GM21717 (cell line): ENCODE data around the gene ALDH8A1.

ENCODE experiments used
- ATAC-seq: cut with Tn5 transposase; IDR thresholded peaks from one replicate; pipeline ENCODE4 v1.9.1; 2021; ENCODE audit warnings: mild to moderate bottlenecking, moderate library complexity; ENCODE audit not compliant: unreplicated experiment

ALDH8A1 gene

GRCh38 chr6:134873500-134874388 is 76.2 kb downstream of the ALDH8A1 start:
- no peak for ATAC-seq

- peak; percentile 92 for ATAC-seq
These were observed 79.0 kb downstream of the ALDH8A1 start for GRCh38 chr6:134870677-134871498.

GRCh38 chr6:134868812-134869211 is 81.1 kb downstream of the ALDH8A1 start:
- no peak for ATAC-seq
